Activated B cell treated with CpG ODN at 0.5 μM for 24 hours (primary cell): ENCODE data around the gene AQP1. TPM values are rescaled to one million over a fixed set of nuclear protein-coding genes. Genes with fewer than 3 reads are reported as not detected.

ENCODE experiments used
- ATAC-seq: fragments of 200-7000 bp; cut with Tn5 transposase; one replicate; pipeline ENCODE4 v1.10.0; 2021; ENCODE audit warnings: low read depth, mild to moderate bottlenecking, moderate library complexity
- CTCF ChIA-PET: fragments of 350-600 bp; sonication (Branson Sonifier 250); formaldehyde crosslinking; loops from one replicate; lab custom pipeline; 2021; ENCODE audit warnings: antibody characterized with exemption; lab: Charles Lee
- POLR2A ChIA-PET: fragments of 350-600 bp; sonication (Branson Sonifier 250); formaldehyde crosslinking; loops from one replicate; lab custom pipeline; 2021; ENCODE audit warnings: antibody characterized with exemption; lab: Charles Lee
- DNase-seq: peaks from one replicate; pipeline ENCODE4 v3.0.0; 2022
- H3K27ac Mint-ChIP-seq: one replicate; pipeline ENCODE4 v1.8.0; 2020; ENCODE audit warnings: mixed read lengths
- H3K27me3 Mint-ChIP-seq: one replicate; pipeline ENCODE4 v1.8.0; 2021; ENCODE audit warnings: mixed read lengths
- H3K36me3 Mint-ChIP-seq: one replicate; pipeline ENCODE4 v1.8.0; 2021; ENCODE audit warnings: low read depth, mixed read lengths
- H3K4me1 Mint-ChIP-seq: one replicate; pipeline ENCODE4 v1.8.0; 2021; ENCODE audit warnings: mixed read lengths
- H3K4me3 Mint-ChIP-seq: one replicate; pipeline ENCODE4 v1.8.0; 2020; ENCODE audit warnings: mild to moderate bottlenecking, mixed read lengths
- H3K9me3 Mint-ChIP-seq: one replicate; pipeline ENCODE4 v1.8.0; 2020; ENCODE audit warnings: mixed read lengths
- intact Hi-C: fragments of 100-400 bp; cut with micrococcal nuclease; formaldehyde crosslinking; loops from one replicate; pipeline ENCODE4 v1.15.1; 2024
- total RNA-seq: library from RNA; stranded (reverse); gene quantifications from 2 replicates; pipeline ENCODE4 v1.2.3, GENCODE V29; 2022
- TF ChIP-seq, protein P1 (sequence below): fragments of 200-600 bp; IDR thresholded peaks from one replicate; pipeline ENCODE4 v1.8.0; 2022; ENCODE audit warnings: antibody characterized with exemption, mild to moderate bottlenecking

AQP1 gene
- total RNA-seq, 1 donor from 2014 or later = 0.44 TPM

DNA sequence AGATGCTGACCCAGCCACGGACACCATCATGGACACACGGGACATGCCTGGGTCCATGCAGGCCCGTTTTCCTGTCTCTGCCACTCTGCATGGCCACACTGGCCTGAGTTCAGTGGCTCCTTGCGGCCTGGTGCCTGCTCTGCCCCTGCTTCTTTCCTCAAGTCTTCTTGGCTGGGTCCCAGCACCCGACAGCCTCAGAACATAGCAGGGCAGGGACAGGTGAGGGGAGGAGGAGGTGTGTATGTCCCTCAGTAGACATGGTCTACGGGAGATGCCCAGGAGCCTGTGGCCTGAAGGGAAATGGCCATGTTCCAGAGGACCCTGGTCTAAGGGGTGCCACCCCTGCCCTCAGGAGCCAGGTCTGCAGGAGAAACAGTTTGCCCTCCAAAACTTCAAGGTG lies 2.2 kb upstream of the AQP1 start:
- CTCF ChIA-PET = no interaction called here
- Mint-ChIP-seq H3K27me3 (peaks cover 5% of the 10 kb centered on the region), H3K4me3 (no peak overlapping the region), H3K36me3 (no peaks in the 10 kb centered on the region), H3K9me3 (no peaks in the 10 kb centered on the region), H3K4me1 (no peaks in the 10 kb centered on the region), H3K27ac (no peak overlapping the region)
- ATAC-seq (no peak), DNase-seq (no peak)
- TF ChIP-seq, protein P1, sequence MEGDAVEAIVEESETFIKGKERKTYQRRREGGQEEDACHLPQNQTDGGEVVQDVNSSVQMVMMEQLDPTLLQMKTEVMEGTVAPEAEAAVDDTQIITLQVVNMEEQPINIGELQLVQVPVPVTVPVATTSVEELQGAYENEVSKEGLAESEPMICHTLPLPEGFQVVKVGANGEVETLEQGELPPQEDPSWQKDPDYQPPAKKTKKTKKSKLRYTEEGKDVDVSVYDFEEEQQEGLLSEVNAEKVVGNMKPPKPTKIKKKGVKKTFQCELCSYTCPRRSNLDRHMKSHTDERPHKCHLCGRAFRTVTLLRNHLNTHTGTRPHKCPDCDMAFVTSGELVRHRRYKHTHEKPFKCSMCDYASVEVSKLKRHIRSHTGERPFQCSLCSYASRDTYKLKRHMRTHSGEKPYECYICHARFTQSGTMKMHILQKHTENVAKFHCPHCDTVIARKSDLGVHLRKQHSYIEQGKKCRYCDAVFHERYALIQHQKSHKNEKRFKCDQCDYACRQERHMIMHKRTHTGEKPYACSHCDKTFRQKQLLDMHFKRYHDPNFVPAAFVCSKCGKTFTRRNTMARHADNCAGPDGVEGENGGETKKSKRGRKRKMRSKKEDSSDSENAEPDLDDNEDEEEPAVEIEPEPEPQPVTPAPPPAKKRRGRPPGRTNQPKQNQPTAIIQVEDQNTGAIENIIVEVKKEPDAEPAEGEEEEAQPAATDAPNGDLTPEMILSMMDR = no peak
- intact Hi-C loops = no loop called here
- POLR2A ChIA-PET = no interaction called here

DNA sequence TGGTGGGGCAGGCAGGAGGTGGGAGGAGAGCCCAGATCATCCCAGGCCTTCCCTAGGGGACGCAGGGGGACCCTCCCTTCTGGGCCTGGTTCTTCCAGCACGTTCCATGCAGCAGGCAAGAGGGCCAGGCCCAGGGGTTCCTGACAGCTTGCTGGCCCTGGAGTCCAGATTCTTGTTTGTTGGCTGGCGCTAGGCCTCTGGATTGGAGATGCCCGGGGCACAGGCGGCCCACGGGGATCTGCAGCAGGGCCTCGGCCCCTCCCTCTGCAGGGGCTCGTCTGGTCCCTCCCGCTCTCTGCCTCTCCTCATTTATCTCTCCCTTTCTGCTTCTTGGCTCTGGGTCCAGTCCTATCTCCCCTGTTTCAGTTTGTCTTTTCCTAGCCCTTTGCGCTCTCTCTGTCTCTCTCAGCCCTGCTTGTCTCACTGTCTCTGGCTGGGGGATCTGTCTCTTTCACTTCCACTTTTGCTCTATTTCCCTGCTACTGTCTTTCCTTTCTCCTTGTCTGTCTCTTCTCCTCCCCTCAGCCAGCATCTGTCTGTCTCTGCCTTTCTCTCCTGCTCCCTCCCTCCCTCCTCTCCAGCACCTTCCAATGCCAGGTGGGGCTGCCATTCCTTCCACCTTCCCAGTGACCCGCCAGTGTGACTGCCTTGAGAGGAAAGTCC lies 1.1 kb upstream of the AQP1 start:
- peaks cover 6% of the 10 kb centered on the region for H3K27me3 Mint-ChIP-seq
- no peaks in the 10 kb centered on the region for H3K4me1 Mint-ChIP-seq
- TF ChIP-seq, protein P1 = no peak
- no peak for ATAC-seq
- H3K9me3 Mint-ChIP-seq = no peaks in the 10 kb centered on the region
- H3K27ac Mint-ChIP-seq = no peak overlapping the region
- ChIA-PET POLR2A (no interaction called here), CTCF (no interaction called here)
- intact Hi-C loops = no loop called here
- H3K36me3 Mint-ChIP-seq = no peaks in the 10 kb centered on the region
- H3K4me3 Mint-ChIP-seq = no peak overlapping the region
- DNase-seq = no peak

DNA sequence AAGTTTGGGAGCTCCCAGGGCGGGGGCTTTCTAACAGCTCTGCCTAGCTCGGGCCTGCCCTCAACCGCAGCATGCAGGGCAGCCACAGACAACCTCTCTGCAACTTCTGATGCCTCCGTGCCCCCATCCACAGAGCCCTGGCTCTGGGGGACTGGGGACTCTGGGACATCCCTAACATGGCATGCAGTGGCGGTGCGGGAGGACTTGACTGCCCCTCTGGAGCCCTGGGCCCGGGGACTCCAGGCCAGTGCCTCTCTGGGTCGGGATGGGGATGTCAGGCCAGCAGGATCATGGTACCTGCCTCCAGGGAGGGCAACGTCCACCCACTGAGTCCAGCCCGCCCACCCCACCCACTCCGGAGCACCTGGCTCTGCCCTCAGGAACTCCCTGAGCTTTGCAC lies 520 bp upstream of the AQP1 start:
- no peak overlapping the region for H3K4me3 Mint-ChIP-seq
- intact Hi-C loops = no loop called here
- TF ChIP-seq, protein P1 = no peak
- H3K36me3 Mint-ChIP-seq = no peaks in the 10 kb centered on the region
- no peak overlapping the region for H3K27ac Mint-ChIP-seq
- no peak for DNase-seq
- no peaks in the 10 kb centered on the region for H3K9me3 Mint-ChIP-seq
- H3K27me3 Mint-ChIP-seq = peaks cover 6% of the 10 kb centered on the region
- ATAC-seq = no peak
- ChIA-PET CTCF (no interaction called here), POLR2A (no interaction called here)
- H3K4me1 Mint-ChIP-seq = no peaks in the 10 kb centered on the region

DNA sequence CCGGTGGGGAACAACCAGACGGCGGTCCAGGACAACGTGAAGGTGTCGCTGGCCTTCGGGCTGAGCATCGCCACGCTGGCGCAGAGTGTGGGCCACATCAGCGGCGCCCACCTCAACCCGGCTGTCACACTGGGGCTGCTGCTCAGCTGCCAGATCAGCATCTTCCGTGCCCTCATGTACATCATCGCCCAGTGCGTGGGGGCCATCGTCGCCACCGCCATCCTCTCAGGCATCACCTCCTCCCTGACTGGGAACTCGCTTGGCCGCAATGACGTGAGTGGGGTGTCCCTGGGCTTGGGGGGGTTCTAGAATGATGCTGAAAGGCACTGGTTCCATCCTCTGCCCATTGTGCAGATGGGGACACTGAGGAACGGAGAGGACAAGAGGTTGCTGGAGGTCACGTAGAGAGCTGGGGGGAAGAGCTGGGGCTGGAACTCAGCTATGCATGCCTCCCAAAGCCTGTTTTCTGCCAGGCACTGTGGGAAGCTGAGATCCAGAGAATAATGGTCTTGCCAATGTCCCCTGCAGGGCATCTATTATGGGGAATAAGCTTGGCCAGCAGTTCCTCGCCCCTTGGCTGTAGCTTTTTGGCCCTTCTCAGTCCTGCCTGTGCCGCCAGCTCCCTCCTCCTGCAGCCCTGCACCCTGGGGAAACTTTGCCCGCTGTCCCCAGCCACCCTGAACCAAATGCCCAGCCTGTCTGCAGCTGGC lies 523 bp downstream of the AQP1 start:
- ChIA-PET CTCF (no interaction called here), POLR2A (no interaction called here)
- intact Hi-C loops = no loop called here
- no peak overlapping the region for H3K27ac Mint-ChIP-seq
- H3K27me3 Mint-ChIP-seq = peaks cover 6% of the 10 kb centered on the region
- TF ChIP-seq, protein P1 = no peak
- H3K36me3 Mint-ChIP-seq = no peaks in the 10 kb centered on the region
- no peak for DNase-seq
- H3K4me3 Mint-ChIP-seq = no peak overlapping the region
- ATAC-seq = no peak
- no peaks in the 10 kb centered on the region for H3K4me1 Mint-ChIP-seq
- no peaks in the 10 kb centered on the region for H3K9me3 Mint-ChIP-seq

DNA sequence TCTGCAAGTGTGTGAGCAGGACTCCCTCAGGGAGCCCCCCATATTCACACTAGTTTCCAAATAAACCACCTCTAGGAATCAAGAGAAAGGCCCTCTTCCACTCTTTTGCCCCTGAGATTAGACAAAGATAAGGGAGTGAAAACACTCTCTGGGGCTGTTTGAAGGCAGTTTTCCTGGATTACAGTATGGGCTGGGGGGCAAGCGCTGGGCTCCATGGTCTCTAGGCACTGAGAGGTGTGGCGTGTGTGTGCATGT lies 1.0 kb downstream of the AQP1 start:
- H3K4me3 Mint-ChIP-seq = no peak overlapping the region
- H3K4me1 Mint-ChIP-seq = no peaks in the 10 kb centered on the region
- no peak for DNase-seq
- ChIA-PET POLR2A (no interaction called here), CTCF (no interaction called here)
- intact Hi-C loops = no loop called here
- no peaks in the 10 kb centered on the region for H3K36me3 Mint-ChIP-seq
- no peak for ATAC-seq
- TF ChIP-seq, protein P1 = no peak
- H3K9me3 Mint-ChIP-seq = no peaks in the 10 kb centered on the region
- H3K27me3 Mint-ChIP-seq = peaks cover 6% of the 10 kb centered on the region
- no peak overlapping the region for H3K27ac Mint-ChIP-seq
